H1 (cell line): ENCODE results near the gene RNF187. TPM values are rescaled to one million over a fixed set of nuclear protein-coding genes. Genes with fewer than 3 reads are reported as not detected.

Source experiments
- CTCF ChIA-PET: fragments of 300-600 bp; sonication (Branson Sonifier 250); formaldehyde crosslinking; loops from one replicate; lab custom pipeline; 2021; ENCODE audit not compliant: partially characterized antibody; lab: Charles Lee
- POLR2A ChIA-PET: fragments of 300-600 bp; sonication (Branson Sonifier 250); formaldehyde crosslinking; loops from one replicate; lab custom pipeline; 2021; ENCODE audit warnings: inconsistent platforms; ENCODE audit not compliant: partially characterized antibody; lab: Charles Lee
- DNase-seq, 2 experiments: peaks; one replicate each; pipeline versions ENCODE4 v3.0.0 to v3.0.0-alpha.2; 2010 to 2022; ENCODE audit warnings: low spot score in 2 of 2, low read depth in 1 of 2, mixed read lengths in 1 of 2
- FAIRE-seq: peaks from 2 replicates; lab custom pipeline; 2011; peaks lifted over from hg19 to GRCh38; lab: Jason Lieb, UNC
- H2AFZ ChIP-seq: 2 replicates; pipeline ENCODE4 v1.8.1; 2012; ENCODE audit warnings: low read length, inconsistent platforms
- H2AK5ac ChIP-seq: 2 replicates; pipeline ENCODE4 v1.6.1; 2013; ENCODE audit warnings: low read depth, low read length
- H2BK120ac ChIP-seq: replicated peaks from 2 replicates; pipeline ENCODE3; 2013; ENCODE audit warnings: low read depth, low read length, inconsistent platforms
- H2BK12ac ChIP-seq: 2 replicates; pipeline ENCODE4 v1.6.1; 2013; ENCODE audit warnings: low read depth, low read length
- H2BK15ac ChIP-seq: 2 replicates; pipeline ENCODE4 v1.6.1; 2013; ENCODE audit warnings: low read length
- H2BK20ac ChIP-seq: 2 replicates; pipeline ENCODE4 v1.6.1; 2013; ENCODE audit warnings: low read length
- H2BK5ac ChIP-seq: 2 replicates; pipeline ENCODE4 v1.6.1; 2013; ENCODE audit warnings: low read depth, low read length
- H3K14ac ChIP-seq: 2 replicates; pipeline ENCODE4 v1.6.1; 2013; ENCODE audit warnings: inconsistent platforms; ENCODE audit not compliant: insufficient read length
- H3K18ac ChIP-seq: 2 replicates; pipeline ENCODE4 v1.6.1; 2013; ENCODE audit warnings: low read length; ENCODE audit errors: extremely low read depth
- H3K23ac ChIP-seq: 2 replicates; pipeline ENCODE4 v1.6.1; 2013; ENCODE audit warnings: inconsistent platforms; ENCODE audit not compliant: insufficient read length
- H3K23me2 ChIP-seq: 2 replicates; pipeline ENCODE4 v1.6.1; 2013; ENCODE audit warnings: low read depth, low read length
- H3K27ac ChIP-seq: 2 replicates; pipeline ENCODE4 v1.6.1; 2011; ENCODE audit warnings: low read depth, low read length, inconsistent platforms
- H3K27me3 ChIP-seq, 4 experiments: replicated peaks in 1 of 4; 1 replicate in 1 of 4; 2 replicates in 3 of 4; pipeline versions ENCODE4 v1.6.1 to v1.8.1; 2011 to 2013; ENCODE audit warnings: low read length in 3 of 4, mild to moderate bottlenecking in 3 of 4, inconsistent platforms in 2 of 4, mixed read lengths in 2 of 4, moderate library complexity in 1 of 4; ENCODE audit not compliant: control insufficient read depth in 3 of 4, insufficient read depth in 3 of 4; ENCODE audit errors: extremely low read depth in 1 of 4
- H3K36me3 ChIP-seq, 4 experiments: 2 replicates each; pipeline versions ENCODE4 v1.6.1 to v1.8.1; 2011 to 2013; ENCODE audit warnings: mild to moderate bottlenecking in 4 of 4, low read length in 3 of 4, moderate library complexity in 2 of 4, control low read depth in 1 of 4, inconsistent platforms in 1 of 4; ENCODE audit not compliant: insufficient read depth in 4 of 4, control insufficient read depth in 2 of 4
- H3K4ac ChIP-seq: replicated peaks from 2 replicates; pipeline ENCODE3; 2013; ENCODE audit warnings: low read length, low read depth, mixed read lengths, inconsistent platforms; ENCODE audit not compliant: insufficient read length
- H3K4me1 ChIP-seq, 4 experiments: replicated peaks in 1 of 4; 1 replicate in 1 of 4; 2 replicates in 3 of 4; pipeline versions ENCODE4 v1.6.1 to v1.8.1; 2011 to 2013; ENCODE audit warnings: low read length in 3 of 4, inconsistent platforms in 2 of 4, mixed read lengths in 1 of 4; ENCODE audit not compliant: insufficient read depth in 4 of 4, control insufficient read depth in 3 of 4
- H3K4me2 ChIP-seq, 2 experiments: 2 replicates each; pipeline versions ENCODE4 v1.6.1 to v1.8.1; 2011 to 2013; ENCODE audit warnings: low read depth in 2 of 2, low read length in 2 of 2, control low read depth in 1 of 2, inconsistent platforms in 1 of 2, mild to moderate bottlenecking in 1 of 2; ENCODE audit not compliant: insufficient read depth in 1 of 2
- H3K4me3 ChIP-seq, 4 experiments: fragments of 200-600, 300-600 bp in 1 of 4; sonication (generic), shearing (Covaris generic), sonication (Bioruptor Twin) in 1 of 4; 2 replicates each; pipeline versions ENCODE4 v1.5.1 to v1.8.1; 2011 to 2016; ENCODE audit warnings: low read length in 4 of 4, low read depth in 3 of 4, control low read depth in 2 of 4, inconsistent platforms in 2 of 4, mild to moderate bottlenecking in 2 of 4, mixed read lengths in 1 of 4, moderate library complexity in 1 of 4; ENCODE audit not compliant: insufficient read depth in 2 of 4; ENCODE audit errors: extremely low read depth in 1 of 4
- H3K56ac ChIP-seq: replicated peaks from 2 replicates; pipeline ENCODE3; 2013; ENCODE audit warnings: low read depth, mild to moderate bottlenecking, mixed read lengths, low read length, inconsistent platforms; ENCODE audit not compliant: insufficient read length
- H3K79me1 ChIP-seq: 2 replicates; pipeline ENCODE4 v1.6.1; 2013; ENCODE audit warnings: low read depth, low read length, control low read depth
- H3K79me2 ChIP-seq, 2 experiments: 2 replicates each; pipeline versions ENCODE4 v1.6.1 to v1.8.1; 2012 to 2013; ENCODE audit warnings: low read length in 2 of 2, mild to moderate bottlenecking in 2 of 2, inconsistent platforms in 1 of 2; ENCODE audit not compliant: insufficient read depth in 2 of 2, control insufficient read depth in 1 of 2
- H3K9ac ChIP-seq, 4 experiments: replicated peaks in 1 of 4; 1 replicate in 1 of 4; 2 replicates in 3 of 4; pipeline versions ENCODE4 v1.6.1 to v1.8.1; 2011 to 2013; ENCODE audit warnings: low read depth in 3 of 4, low read length in 3 of 4, control low read depth in 2 of 4, mild to moderate bottlenecking in 2 of 4, moderate library complexity in 2 of 4, inconsistent platforms in 1 of 4; ENCODE audit errors: extremely low read depth in 1 of 4
- H3K9me3 ChIP-seq, 2 experiments: 2 replicates each; pipeline versions ENCODE4 v1.6.1 to v1.8.1; 2012 to 2013; ENCODE audit warnings: mild to moderate bottlenecking in 2 of 2, moderate library complexity in 2 of 2, control low read depth in 1 of 2, inconsistent platforms in 1 of 2, low read depth in 1 of 2, low read length in 1 of 2, mixed read lengths in 1 of 2; ENCODE audit not compliant: insufficient read depth in 2 of 2
- H4K20me1 ChIP-seq, 2 experiments: replicated peaks in 1 of 2; 2 replicates each; pipeline versions ENCODE3 to v1.8.1; 2011 to 2013; ENCODE audit warnings: inconsistent platforms in 2 of 2, low read length in 2 of 2, mild to moderate bottlenecking in 1 of 2; ENCODE audit not compliant: insufficient read depth in 2 of 2, control insufficient read depth in 1 of 2
- H4K5ac ChIP-seq: 2 replicates; pipeline ENCODE4 v1.6.1; 2013; ENCODE audit warnings: low read length, low read depth, mixed read lengths, inconsistent platforms; ENCODE audit not compliant: insufficient read length
- H4K8ac ChIP-seq: 2 replicates; pipeline ENCODE4 v1.8.0; 2013; ENCODE audit warnings: mild to moderate bottlenecking, moderate library complexity, low read length, inconsistent platforms; ENCODE audit not compliant: insufficient read depth; ENCODE audit errors: extremely low read depth
- H4K91ac ChIP-seq: replicated peaks from 2 replicates; pipeline ENCODE3; 2013; ENCODE audit warnings: low read length, mixed read lengths, inconsistent platforms; ENCODE audit not compliant: insufficient read length
- CTCF ChIP-seq, 3 experiments: IDR thresholded peaks; 1 replicate in 2 of 3; 2 replicates in 1 of 3; pipeline versions ENCODE4 v1.5.1 to v1.6.1; 2011; ENCODE audit warnings: low read length in 3 of 3, mild to moderate bottlenecking in 3 of 3, inconsistent platforms in 2 of 3, low read depth in 1 of 3, moderate library complexity in 1 of 3; ENCODE audit not compliant: insufficient read depth in 1 of 3; ENCODE audit errors: control extremely low read depth in 1 of 3
- EP300 ChIP-seq, 2 experiments: IDR thresholded peaks; 1 replicate in 1 of 2; 2 replicates in 1 of 2; pipeline ENCODE4 v1.6.1; 2011 to 2012; ENCODE audit warnings: low read depth in 2 of 2, low read length in 2 of 2, mild to moderate bottlenecking in 2 of 2, borderline replicate concordance in 1 of 2, inconsistent platforms in 1 of 2, moderate library complexity in 1 of 2
- EZH2 ChIP-seq: fragments of 200-600 bp; sonication (generic); IDR thresholded peaks from 2 replicates; pipeline ENCODE4 v1.7.1; 2012; ENCODE audit warnings: low read depth, mild to moderate bottlenecking, moderate library complexity, low read length, inconsistent platforms; ENCODE audit not compliant: severe bottlenecking
- GTF2F1 ChIP-seq: IDR thresholded peaks from 2 replicates; pipeline ENCODE4 v1.6.1; 2012; ENCODE audit warnings: low read depth, low read length, improper control_type of control experiment, borderline replicate concordance
- SRF ChIP-seq: IDR thresholded peaks from 2 replicates; pipeline ENCODE4 v1.6.1; 2011; ENCODE audit warnings: mild to moderate bottlenecking, low read depth, low read length, moderate library complexity
- SUZ12 ChIP-seq: fragments of 200-600 bp; sonication (generic); IDR thresholded peaks from 2 replicates; pipeline ENCODE4 v1.6.1; 2012; ENCODE audit warnings: mild to moderate bottlenecking, inconsistent platforms, low read length, moderate library complexity, mixed read lengths
- WGBS, 2 experiments: shearing (Covaris generic) in 1 of 2; methylation state at CpG; one replicate each; pipeline versions ENCODE4 v1.1.6 to v1.1.7; 2013 to 2015; ENCODE audit warnings: low lambda C conversion rate in 2 of 2, mixed read lengths in 2 of 2, inconsistent platforms in 1 of 2, low coverage in 1 of 2, missing lambda C conversion rate in 1 of 2; ENCODE audit not compliant: insufficient replicate concordance in 2 of 2, insufficient coverage in 1 of 2, insufficient read length in 1 of 2; ENCODE audit errors: extremely low coverage in 1 of 2, missing lambda C conversion rate in 1 of 2; 5-methylcytosine and 5-hydroxymethylcytosine counted together
- polyA plus RNA-seq, 7 experiments: library from polyadenylated mRNA; depleted of rRNA in 3 of 7; stranded (reverse) in 5 of 7; unstranded in 2 of 7; fragments of >200 nt in 5 of 7; fragments of 200-250 nt in 2 of 7; gene quantifications; 1 replicate in 5 of 7; 2 replicates in 1 of 7; 4 replicates in 1 of 7; pipeline versions ENCODE4 v1.2.1 to v1.2.3, GENCODE V29; 2011 to 2013; ENCODE audit warnings: missing spikeins in 2 of 7, mixed read lengths in 2 of 7
- total RNA-seq: library from RNA; stranded (reverse); fragmentation: NEBNext Ultra II Directional; extraction: Animal tissue kit (Norgen Biotek cat#: 25700); gene quantifications from 2 replicates; pipeline ENCODE4 v1.2.1, GENCODE V29; 2021

Gene RNF187
- total and polyA plus RNA-seq, 2 of the 8 experiments (the other 6 are each of a cell fraction or from before 2014, with no cell fraction given): 47.0 to 113 TPM

- Histone ChIP-seq H3K36me3 (no peaks in the 10 kb centered on the region), H3K79me1 (no peaks in the 10 kb centered on the region), H2AK5ac (no peak overlapping the region), H3K27me3 (peaks cover 4 to 42% (median 23%) of the 10 kb centered on the region in 4 experiments), H3K4me1 (peaks cover 0 to 16% (median 5%) of the 10 kb centered on the region in 4 experiments; a peak in 5 of 7 replicates), H3K9ac (peak overlapping the region in 2 of 4 experiments; percentile 3 to 8; a peak in 1 of 7 replicates), H3K14ac (no peak overlapping the region), H3K27ac (no peak overlapping the region), H2BK20ac (no peak overlapping the region), H3K79me2 (no peaks in the 10 kb centered on the region), H2BK12ac (peak overlapping the region; percentile 53; the same call in 1 of the 2 replicates), H3K4ac (no peak overlapping the region), H3K18ac (no peak overlapping the region), H2BK120ac (peak overlapping the region; percentile 58), H3K56ac (peak overlapping the region; percentile 64), H3K23me2 (peaks cover 13% of the 10 kb centered on the region; the same call in 1 of the 2 replicates), H3K23ac (no peak overlapping the region), H4K91ac (no peak overlapping the region), H2BK15ac (peak overlapping the region; percentile 34; the same call in 1 of the 2 replicates), H4K20me1 (no peaks in the 10 kb centered on the region), H4K5ac (no peak overlapping the region), H4K8ac (no peak overlapping the region; the same call in 1 of the 2 replicates), H3K4me3 (peak overlapping the region; percentile 57 to 77 (median 69)), H3K4me2 (peak overlapping the region; percentile 62 to 99), H3K9me3 (no peaks in the 10 kb centered on the region), H2BK5ac (no peak overlapping the region; the same call in 1 of the 2 replicates), H2AFZ (peak overlapping the region; percentile 79; the same call in 1 of the 2 replicates)
- WGBS, 2 experiments: 3% methylated on average over 48 of the region's 56 CpGs; no CpG with 5 or more reads in 1 of the 2 experiments
- peak in 1 of 2 experiments; percentile 82 for DNase-seq
- ChIA-PET CTCF (interaction anchor here (0.9 to 2.1 kb wide), 10 partner anchors 8 to 93 kb away, joined by 3 to 8 read pairs (median 4); partner anchors contain the start of gene RNF187), POLR2A (interaction anchor here (0.7 to 14.5 kb wide), 19 partner anchors 9 to 1230 kb away, joined by 3 to 232 read pairs (median 3); partner anchors contain the start of genes RNF187 and TRIM11)
- FAIRE-seq: no peak
- TF ChIP-seq EZH2: no peak
- TF ChIP-seq SUZ12: no peak
- TF ChIP-seq GTF2F1: no peak
- TF ChIP-seq EP300 (IDR thresholded peaks at IDR 0.05; ENCODE audit: borderline replicate concordance in 1 of 2, low read depth in 2 of 2, low read length in 2 of 2): no peak
- no peak for TF ChIP-seq SRF
- peak; percentile 26 to 54 (median 41); a peak in 3 of 4 replicates for TF ChIP-seq CTCF (IDR thresholded peaks at IDR 0.05; ENCODE audit: control extremely low read depth in 1 of 3, insufficient read depth in 1 of 3, low read depth in 1 of 3, low read length in 3 of 3)
Observed at GRCh38 chr1:228463559-228464455, 23.4 kb upstream of the RNF187 start.
